Fibroblast of the aortic adventitia (primary cell): ENCODE measurements around the gene IFNA10. TPM values are rescaled to one million over a fixed set of nuclear protein-coding genes. Genes with fewer than 3 reads are reported as not detected.
"Not testable (repeated sequence)": the region's sequence is repeated elsewhere in the genome, so short reads cannot be mapped to it uniquely, and the experiment has no call there.

Experiments
- DNase-seq: peaks from one replicate; pipeline ENCODE4 v3.0.0-alpha.2; 2010; ENCODE audit warnings: low read depth
- H3K4me3 ChIP-seq: 2 replicates; pipeline ENCODE4 v1.5.1; 2011; ENCODE audit warnings: low read depth, mild to moderate bottlenecking, control low read depth, low read length, moderate library complexity
- small RNA-seq: library from RNA; depleted of rRNA; stranded (forward); fragments of <200 nt; gene quantifications from one replicate; pipeline ENCODE3, GENCODE V24; 2012
- total RNA-seq: library from RNA; depleted of rRNA; stranded (reverse); fragments of >200 nt; gene quantifications from 2 replicates; pipeline ENCODE4 v1.2.3, GENCODE V29; 2012; ENCODE audit warnings: low replicate concordance
- TF ChIP-seq, protein P1 (sequence below): IDR thresholded peaks from 2 replicates; pipeline ENCODE4 v1.5.1; 2011; ENCODE audit warnings: mild to moderate bottlenecking, low read length, control low read depth, inconsistent platforms; ENCODE audit not compliant: insufficient read depth

The IFNA10 gene
- total RNA-seq, 1 donor: not detected

DNA sequence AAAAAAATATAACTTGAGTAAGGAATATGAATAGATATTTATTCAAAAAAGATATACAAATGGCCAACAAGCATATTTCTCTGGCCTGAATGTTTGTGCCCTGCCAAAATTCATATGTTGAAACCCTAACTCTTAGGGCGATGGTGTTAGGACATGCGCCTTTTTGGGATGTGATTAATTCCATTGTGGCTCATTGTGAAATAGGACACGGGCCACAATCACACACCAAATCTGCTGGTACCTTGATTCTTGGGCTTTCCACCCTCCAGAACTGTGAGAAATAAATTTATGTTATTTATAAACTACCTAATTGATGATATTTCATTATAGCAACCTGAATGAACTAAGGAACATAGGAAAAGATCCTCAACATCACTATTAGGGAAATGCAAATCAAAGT lies 34.8 kb downstream of the IFNA10 start:
- H3K4me3 ChIP-seq: no peak overlapping the region
- TF ChIP-seq, protein P1, sequence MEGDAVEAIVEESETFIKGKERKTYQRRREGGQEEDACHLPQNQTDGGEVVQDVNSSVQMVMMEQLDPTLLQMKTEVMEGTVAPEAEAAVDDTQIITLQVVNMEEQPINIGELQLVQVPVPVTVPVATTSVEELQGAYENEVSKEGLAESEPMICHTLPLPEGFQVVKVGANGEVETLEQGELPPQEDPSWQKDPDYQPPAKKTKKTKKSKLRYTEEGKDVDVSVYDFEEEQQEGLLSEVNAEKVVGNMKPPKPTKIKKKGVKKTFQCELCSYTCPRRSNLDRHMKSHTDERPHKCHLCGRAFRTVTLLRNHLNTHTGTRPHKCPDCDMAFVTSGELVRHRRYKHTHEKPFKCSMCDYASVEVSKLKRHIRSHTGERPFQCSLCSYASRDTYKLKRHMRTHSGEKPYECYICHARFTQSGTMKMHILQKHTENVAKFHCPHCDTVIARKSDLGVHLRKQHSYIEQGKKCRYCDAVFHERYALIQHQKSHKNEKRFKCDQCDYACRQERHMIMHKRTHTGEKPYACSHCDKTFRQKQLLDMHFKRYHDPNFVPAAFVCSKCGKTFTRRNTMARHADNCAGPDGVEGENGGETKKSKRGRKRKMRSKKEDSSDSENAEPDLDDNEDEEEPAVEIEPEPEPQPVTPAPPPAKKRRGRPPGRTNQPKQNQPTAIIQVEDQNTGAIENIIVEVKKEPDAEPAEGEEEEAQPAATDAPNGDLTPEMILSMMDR: no peak
- no peak for DNase-seq

DNA sequence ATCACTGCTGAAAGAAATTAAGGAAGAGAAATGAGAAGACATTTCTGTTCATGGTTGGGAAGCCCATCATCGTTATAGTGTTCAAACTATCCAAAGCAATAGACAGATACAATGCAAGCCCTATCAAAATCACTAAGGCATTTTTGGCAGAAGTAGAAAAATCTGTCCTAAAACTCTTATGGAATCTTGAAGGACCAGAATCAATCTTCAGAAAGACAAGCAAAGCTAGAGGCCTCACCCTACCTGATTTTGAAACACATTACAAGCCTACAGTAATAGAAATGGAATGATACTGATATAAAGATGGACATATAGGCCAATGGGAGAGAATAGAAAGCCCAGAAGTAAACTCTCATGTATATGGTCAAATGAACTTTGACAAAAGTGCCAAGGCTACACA lies 35.6 kb downstream of the IFNA10 start:
- H3K4me3 ChIP-seq: no peak overlapping the region
- TF ChIP-seq, protein P1: no peak
- DNase-seq: no peak

DNA sequence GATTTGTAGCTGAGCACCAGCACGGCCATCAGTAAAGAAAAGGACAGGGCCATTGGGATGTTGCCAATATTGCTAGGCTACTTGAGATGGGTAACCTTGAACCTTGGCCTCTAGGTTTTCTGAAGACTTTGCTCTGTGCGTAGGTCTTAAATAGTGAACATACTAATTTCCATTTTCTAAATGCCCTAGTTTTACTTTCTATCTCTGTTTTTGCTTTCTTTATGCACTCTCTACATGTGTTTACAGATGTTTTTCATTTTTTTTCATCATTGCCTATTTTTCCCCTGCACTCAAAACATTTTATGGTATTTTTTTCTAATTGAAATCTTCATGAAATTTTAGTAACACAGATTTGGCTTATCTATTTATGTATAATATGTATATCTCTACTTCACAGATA lies 40.4 kb downstream of the IFNA10 start, which contains the start of gene IFNA21:
Gene IFNA21 (minus strand): TSS at position 101 of the 400 bp plus-strand sequence. CDS start 48 bp downstream, at position 53.
- H3K4me3 ChIP-seq, DNase-seq: not testable (repeated sequence)

DNA sequence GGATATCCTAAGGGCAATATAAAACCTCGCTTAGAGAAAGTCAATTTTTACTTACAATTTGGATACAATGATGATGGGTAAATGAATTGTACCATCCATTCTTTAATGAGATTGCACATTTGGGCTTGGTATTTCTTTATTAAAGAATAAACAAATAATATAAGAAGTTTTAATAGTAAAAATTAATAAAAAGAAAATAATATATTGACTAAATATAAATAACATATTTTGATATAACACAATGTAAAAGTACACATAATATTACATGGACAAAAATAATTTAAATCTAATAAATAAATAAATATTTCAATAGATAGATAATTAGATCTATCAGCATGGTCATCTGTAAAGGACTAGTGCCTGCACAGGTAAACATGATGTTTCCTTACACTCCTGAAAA lies 41.4 kb downstream of the IFNA10 start:
- DNase-seq: no peak
- TF ChIP-seq, protein P1: no peak
- H3K4me3 ChIP-seq: no peak overlapping the region

DNA sequence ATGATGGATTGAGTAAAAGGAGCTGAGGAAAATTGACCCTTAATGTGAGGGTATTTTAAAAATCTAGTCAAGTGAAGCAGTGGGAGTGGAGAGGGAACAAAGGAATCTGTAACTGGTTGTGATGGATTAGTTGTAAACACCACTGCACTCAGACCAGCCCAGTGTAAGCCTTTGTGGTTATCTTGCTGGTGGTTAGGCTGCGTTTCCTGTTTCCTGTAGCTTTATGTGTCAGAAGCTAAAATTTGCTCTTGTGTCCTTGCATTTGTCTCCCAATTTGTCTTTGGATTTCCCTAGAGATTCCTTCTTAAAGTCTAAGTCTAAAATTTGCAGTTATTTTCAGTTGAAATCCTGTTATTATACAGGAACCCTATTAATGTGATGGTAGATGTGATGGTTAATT lies 46.8 kb downstream of the IFNA10 start:
- no peak for DNase-seq
- TF ChIP-seq, protein P1: no peak
- no peak overlapping the region for H3K4me3 ChIP-seq

Small RNA genes lying within 50 kb of the gene (small RNA-seq; reads per million reads assigned to genes)
- not detected for gene RF00019

Other genes starting within 250 kb of the IFNA10 start
- 0.82 and 4.8 TPM in 2 replicates for gene HACD4, start 175.5 kb downstream of the IFNA10 start, total RNA-seq
- not detected in 2 replicates for gene IFNB1, start 129.2 kb downstream of the IFNA10 start, total RNA-seq
- gene IFNW1, start 65.3 kb downstream of the IFNA10 start, total RNA-seq: not detected in 2 replicates
- gene IFNA21, start 40.5 kb downstream of the IFNA10 start, total RNA-seq: not detected in 2 replicates
- gene IFNA4, start 19.6 kb downstream of the IFNA10 start, total RNA-seq: not detected in 2 replicates
- not detected in 2 replicates for gene IFNA7, start 4.9 kb downstream of the IFNA10 start, total RNA-seq
- not detected in 2 replicates for gene IFNA16, start 10.2 kb upstream of the IFNA10 start, total RNA-seq
- not detected in 2 replicates for gene IFNA17, start 21.1 kb upstream of the IFNA10 start, total RNA-seq
- not detected in 2 replicates for gene IFNA14, start 32.9 kb upstream of the IFNA10 start, total RNA-seq
- 0.09 TPM in 1 of 2 replicates, not detected in the other for gene IFNA5, start 98.2 kb upstream of the IFNA10 start, total RNA-seq
- 39.0 and 48.4 TPM in 2 replicates for gene KLHL9, start 128.3 kb upstream of the IFNA10 start, total RNA-seq
- not detected in 2 replicates for gene IFNA6, start 143.7 kb upstream of the IFNA10 start, total RNA-seq
- gene IFNA13, start 160.9 kb upstream of the IFNA10 start, total RNA-seq: not detected in 2 replicates
- not detected in 2 replicates for gene IFNA2, start 178.3 kb upstream of the IFNA10 start, total RNA-seq
- gene IFNA8, start 202.0 kb upstream of the IFNA10 start, total RNA-seq: not detected in 2 replicates
- gene IFNA1, start 233.3 kb upstream of the IFNA10 start, total RNA-seq: not detected in 2 replicates